ENCODE data around the gene FANCC. TPM values are rescaled to one million over a fixed set of nuclear protein-coding genes. Genes with fewer than 3 reads are reported as not detected.

The FANCC gene
- total RNA-seq, 2 donors from 2014 or later = 7.5 to 12.5 TPM

DNA sequence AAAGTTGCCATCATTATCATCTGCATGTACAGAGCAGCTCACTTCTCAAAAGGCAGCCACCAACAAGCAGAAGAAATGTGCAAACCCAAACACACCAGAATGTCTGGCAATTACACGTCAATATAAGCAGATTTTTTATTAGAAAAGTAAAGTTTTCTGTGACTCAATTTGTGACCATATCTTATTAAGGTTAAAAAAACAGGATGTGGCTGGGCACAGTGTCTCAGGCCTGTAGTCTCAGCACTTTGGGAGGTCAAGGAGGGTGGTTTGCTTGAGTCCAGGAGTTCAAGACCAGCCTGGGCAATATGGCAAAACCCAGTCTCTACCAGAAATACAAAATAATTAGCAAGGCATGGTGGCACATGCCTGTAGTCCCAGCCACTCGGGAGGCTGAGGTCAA lies 176.7 kb downstream of the FANCC start:
- Histone ChIP-seq H3K4me1 (no peaks in the 10 kb centered on the region), H3K9me3 (no peaks in the 10 kb centered on the region), H3K27me3 (no peaks in the 10 kb centered on the region), H3K4me3 (no peak overlapping the region), H3K27ac (no peak overlapping the region), H3K36me3 (replicated peaks in 1 of 2; ENCODE audit: insufficient read depth in 1 of 2, low read depth in 2 of 2) (no peaks in the 10 kb centered on the region)
- DNase-seq = no peak
- 88 to 91% methylated on average over 2 of the region's 2 CpGs for WGBS, 2 donors
- TF ChIP-seq, protein P1, sequence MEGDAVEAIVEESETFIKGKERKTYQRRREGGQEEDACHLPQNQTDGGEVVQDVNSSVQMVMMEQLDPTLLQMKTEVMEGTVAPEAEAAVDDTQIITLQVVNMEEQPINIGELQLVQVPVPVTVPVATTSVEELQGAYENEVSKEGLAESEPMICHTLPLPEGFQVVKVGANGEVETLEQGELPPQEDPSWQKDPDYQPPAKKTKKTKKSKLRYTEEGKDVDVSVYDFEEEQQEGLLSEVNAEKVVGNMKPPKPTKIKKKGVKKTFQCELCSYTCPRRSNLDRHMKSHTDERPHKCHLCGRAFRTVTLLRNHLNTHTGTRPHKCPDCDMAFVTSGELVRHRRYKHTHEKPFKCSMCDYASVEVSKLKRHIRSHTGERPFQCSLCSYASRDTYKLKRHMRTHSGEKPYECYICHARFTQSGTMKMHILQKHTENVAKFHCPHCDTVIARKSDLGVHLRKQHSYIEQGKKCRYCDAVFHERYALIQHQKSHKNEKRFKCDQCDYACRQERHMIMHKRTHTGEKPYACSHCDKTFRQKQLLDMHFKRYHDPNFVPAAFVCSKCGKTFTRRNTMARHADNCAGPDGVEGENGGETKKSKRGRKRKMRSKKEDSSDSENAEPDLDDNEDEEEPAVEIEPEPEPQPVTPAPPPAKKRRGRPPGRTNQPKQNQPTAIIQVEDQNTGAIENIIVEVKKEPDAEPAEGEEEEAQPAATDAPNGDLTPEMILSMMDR (IDR thresholded peaks at IDR 0.05) = no peak
- no peak for TF ChIP-seq POLR2A (IDR thresholded peaks at IDR 0.05)
- intact Hi-C loops (cut with DNase I) = no loop called here
- no peak for ATAC-seq

DNA sequence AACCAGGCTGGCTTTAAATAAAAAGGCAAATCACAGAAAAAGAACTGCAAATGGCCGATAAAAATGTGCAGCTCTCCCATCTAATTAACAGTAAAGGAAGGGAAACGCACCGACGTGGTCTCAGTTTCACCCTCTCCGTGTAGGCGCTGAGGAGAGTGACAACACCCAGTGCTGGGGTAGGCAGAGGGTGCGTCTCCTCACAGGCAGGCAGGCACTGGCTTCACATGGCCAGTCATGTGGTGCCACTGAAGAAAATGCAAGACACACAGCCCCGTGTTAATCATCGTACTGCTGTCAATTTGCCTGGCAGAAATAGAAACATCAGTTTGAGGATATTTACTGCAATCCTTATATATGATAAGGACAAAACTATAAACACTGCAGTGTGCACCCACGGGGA lies 178.4 kb downstream of the FANCC start:
- H3K36me3 ChIP-seq (replicated peaks in 1 of 2; ENCODE audit: insufficient read depth in 1 of 2, low read depth in 2 of 2) = no peaks in the 10 kb centered on the region
- peaks cover 4% of the 10 kb centered on the region for H3K4me1 ChIP-seq
- no peak overlapping the region for H3K4me3 ChIP-seq
- H3K27me3 ChIP-seq = no peaks in the 10 kb centered on the region
- 94% methylated on average over 10 of the region's 10 CpGs for WGBS, 2 donors
- intact Hi-C loops (cut with DNase I) = loop anchor here (10.0 kb wide), 1 partner anchor 464 kb away; no protein-coding TSS in a partner anchor
- DNase-seq (no peak), ATAC-seq (no peak)
- H3K9me3 ChIP-seq = no peaks in the 10 kb centered on the region
- TF ChIP-seq, protein P1 (IDR thresholded peaks at IDR 0.05) = no peak
- no peak for TF ChIP-seq POLR2A (IDR thresholded peaks at IDR 0.05)
- no peak overlapping the region for H3K27ac ChIP-seq

GRCh38 chr9:95138474-95138873 lies 179.0 kb downstream of the FANCC start:
- DNase-seq = peak in 2 of 4 donors; percentile 45 to 51
- no peak overlapping the region for H3K4me3 ChIP-seq
- H3K27ac ChIP-seq = no peak overlapping the region
- no peaks in the 10 kb centered on the region for H3K36me3 ChIP-seq (replicated peaks in 1 of 2; ENCODE audit: insufficient read depth in 1 of 2, low read depth in 2 of 2)
- ATAC-seq = no peak
- H3K4me1 ChIP-seq = peaks cover 5% of the 10 kb centered on the region
- H3K27me3 ChIP-seq = no peaks in the 10 kb centered on the region
- intact Hi-C loops (cut with DNase I) = loop anchor here (10.0 kb wide), 1 partner anchor 464 kb away; no protein-coding TSS in a partner anchor
- WGBS, 2 donors = 80 to 82% methylated on average over 8 to 10 of the region's 10 CpGs
- TF ChIP-seq, protein P1 (IDR thresholded peaks at IDR 0.05) = no peak
- no peak for TF ChIP-seq POLR2A (IDR thresholded peaks at IDR 0.05)
- H3K9me3 ChIP-seq = no peaks in the 10 kb centered on the region

DNA sequence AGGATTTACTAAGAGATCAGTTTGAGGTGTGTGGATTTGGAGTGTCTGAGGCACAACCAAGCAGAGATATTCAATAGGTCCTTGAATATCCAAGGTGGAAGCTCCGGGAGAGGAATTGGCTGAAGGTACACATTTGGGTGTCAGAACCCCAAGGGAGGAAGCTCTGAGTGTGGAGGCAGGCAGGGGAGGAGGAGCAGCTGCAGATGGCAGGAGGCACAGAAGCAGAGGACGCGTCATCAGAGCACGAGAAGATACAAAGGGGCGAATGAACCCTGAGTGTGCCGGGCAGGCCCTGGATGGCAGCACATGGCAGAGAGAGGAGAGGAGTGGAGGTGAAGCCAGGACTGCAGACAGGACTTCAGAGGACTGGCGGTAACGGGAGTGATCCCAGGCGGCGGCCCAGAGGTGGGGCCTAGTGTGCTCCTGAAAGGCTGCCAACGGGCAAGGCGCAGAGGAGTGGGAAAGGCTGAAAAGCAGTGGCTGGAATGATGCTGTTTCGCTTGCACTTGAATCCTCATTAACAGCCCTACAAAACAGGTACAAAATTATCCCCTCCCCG lies 179.8 kb downstream of the FANCC start:
- DNase-seq (no peak), ATAC-seq (no peak)
- no peak for TF ChIP-seq POLR2A (IDR thresholded peaks at IDR 0.05)
- TF ChIP-seq, protein P1 (IDR thresholded peaks at IDR 0.05) = no peak
- H3K4me3 ChIP-seq = no peak overlapping the region
- H3K4me1 ChIP-seq = peaks cover 5% of the 10 kb centered on the region
- no peaks in the 10 kb centered on the region for H3K36me3 ChIP-seq (replicated peaks in 1 of 2; ENCODE audit: insufficient read depth in 1 of 2, low read depth in 2 of 2)
- H3K9me3 ChIP-seq = no peaks in the 10 kb centered on the region
- no peaks in the 10 kb centered on the region for H3K27me3 ChIP-seq
- H3K27ac ChIP-seq = no peak overlapping the region
- 93% methylated on average over 13 to 14 of the region's 14 CpGs for WGBS, 2 donors
- intact Hi-C loops (cut with DNase I) = loop anchor here (10.0 kb wide), 1 partner anchor 463 kb away; no protein-coding TSS in a partner anchor

GRCh38 chr9:95135756-95136155 lies 181.8 kb downstream of the FANCC start:
- intact Hi-C loops (cut with DNase I) = loop anchor here (10.0 kb wide), 1 partner anchor 461 kb away; no protein-coding TSS in a partner anchor
- Histone ChIP-seq H3K36me3 (replicated peaks in 1 of 2; ENCODE audit: insufficient read depth in 1 of 2, low read depth in 2 of 2) (no peaks in the 10 kb centered on the region), H3K4me1 (peaks cover 14% of the 10 kb centered on the region), H3K9me3 (no peaks in the 10 kb centered on the region), H3K27ac (no peak overlapping the region), H3K27me3 (no peaks in the 10 kb centered on the region), H3K4me3 (no peak overlapping the region)
- TF ChIP-seq, protein P1 (IDR thresholded peaks at IDR 0.05) = no peak
- no peak for TF ChIP-seq POLR2A (IDR thresholded peaks at IDR 0.05)
- DNase-seq (no peak), ATAC-seq (no peak)
- 92 to 95% methylated on average over 10 of the region's 10 CpGs for WGBS, 2 donors

Data from body of pancreas (tissue), 4 donors.